GM12878 (cell line): ENCODE data around the gene DCDC2. TPM values are rescaled to one million over a fixed set of nuclear protein-coding genes. Genes with fewer than 3 reads are reported as not detected.

Experiments
- ATAC-seq: fragments of 200-7000 bp; cut with Tn5 transposase; 3 replicates; pipeline ENCODE4 v1.9.1; 2020; ENCODE audit warnings: mild to moderate bottlenecking, moderate library complexity
- BruUV-seq: library from RNA; stranded (reverse); fragments of 400-500 nt; replicated peaks from 2 replicates; lab custom pipeline; 2021; lab: Mats Ljungman, UMichigan
- CTCF ChIA-PET: fragments of 300-600 bp; sonication (Branson Sonifier 250); formaldehyde crosslinking; extraction: SDS; loops from one replicate; lab custom pipeline; 2021; ENCODE audit warnings: inconsistent platforms; lab: Yijun Ruan, JAX
- POLR2A ChIA-PET: fragments of 350-600 bp; formaldehyde crosslinking; extraction: SDS; loops from one replicate; lab custom pipeline; 2021; ENCODE audit warnings: inconsistent platforms; lab: Charles Lee
- RAD21 ChIA-PET: fragments of 300-600 bp; sonication (Branson Sonifier 250); formaldehyde crosslinking; loops from one replicate; lab custom pipeline; 2023; ENCODE audit warnings: antibody characterized with exemption; ENCODE audit not compliant: unreplicated experiment; lab: Charles Lee
- SMC1A ChIA-PET: fragments of 300-600 bp; sonication (Branson Sonifier 250); formaldehyde crosslinking; loops from one replicate; lab custom pipeline; 2023; ENCODE audit not compliant: unreplicated experiment, uncharacterized antibody; lab: Charles Lee
- DNase-seq: peaks from one replicate; pipeline ENCODE4 v3.0.0-alpha.2; 2011; ENCODE audit warnings: low read depth, low spot score
- FAIRE-seq: peaks from 3 replicates; lab custom pipeline; 2011; peaks lifted over from hg19 to GRCh38; lab: Jason Lieb, UNC
- H2AFZ ChIP-seq: 2 replicates; pipeline ENCODE4 v1.6.0; 2011; ENCODE audit warnings: low read depth, low read length, control low read depth; ENCODE audit not compliant: control insufficient read depth
- H3K27ac ChIP-seq: 2 replicates; pipeline ENCODE4 v1.5.1; 2011; ENCODE audit warnings: control low read depth; ENCODE audit not compliant: control insufficient read depth, insufficient read depth
- H3K27me3 ChIP-seq, 2 experiments: replicated peaks in 1 of 2; 2 replicates each; pipeline versions ENCODE4 v1.6.0 to v1.6.1; 2011; ENCODE audit warnings: low read length in 1 of 2; ENCODE audit not compliant: control insufficient read depth in 2 of 2, insufficient read depth in 2 of 2
- H3K36me3 ChIP-seq, 2 experiments: 2 replicates each; pipeline ENCODE4 v1.5.1; 2011; ENCODE audit warnings: low read length in 1 of 2; ENCODE audit not compliant: control insufficient read depth in 2 of 2, insufficient read depth in 2 of 2
- H3K4me1 ChIP-seq: 2 replicates; pipeline ENCODE4 v1.6.1; 2011; ENCODE audit warnings: mild to moderate bottlenecking, low read length, moderate library complexity, mixed read lengths; ENCODE audit not compliant: control insufficient read depth, insufficient read depth
- H3K4me2 ChIP-seq: 2 replicates; pipeline ENCODE4 v1.6.0; 2011; ENCODE audit warnings: control low read depth; ENCODE audit not compliant: control insufficient read depth, insufficient read depth
- H3K4me3 ChIP-seq: fragments of 200-600 bp; sonication (generic); 2 replicates; pipeline ENCODE4 v1.5.1; 2016
- H3K79me2 ChIP-seq: 2 replicates; pipeline ENCODE4 v1.6.0; 2011; ENCODE audit warnings: low read length; ENCODE audit not compliant: control insufficient read depth, insufficient read depth
- H3K9ac ChIP-seq: 2 replicates; pipeline ENCODE4 v1.8.0; 2011; ENCODE audit warnings: low read length, control low read depth, mixed read lengths; ENCODE audit not compliant: control insufficient read depth, insufficient read depth
- H3K9me3 ChIP-seq: replicated peaks from 3 replicates; pipeline ENCODE4 v1.5.1; 2011; ENCODE audit warnings: mild to moderate bottlenecking, low read length; ENCODE audit not compliant: control insufficient read depth, insufficient read depth
- H4K20me1 ChIP-seq: 2 replicates; pipeline ENCODE4 v1.6.0; 2011; ENCODE audit not compliant: control insufficient read depth, insufficient read depth
- CREM ChIP-seq: IDR thresholded peaks from 2 replicates; pipeline ENCODE4 v1.6.1; 2014; ENCODE audit warnings: antibody characterized with exemption, low read depth
- HDGF ChIP-seq: fragments of 450-650 bp; IDR thresholded peaks from 2 replicates; pipeline ENCODE4 v1.6.1; 2016; ENCODE audit warnings: antibody characterized with exemption
- NBN ChIP-seq: fragments of 450-650 bp; IDR thresholded peaks from 2 replicates; pipeline ENCODE4 v1.6.1; 2016
- NFYB ChIP-seq: IDR thresholded peaks from 2 replicates; pipeline ENCODE4 v1.6.1; 2011; ENCODE audit warnings: low read depth, mild to moderate bottlenecking, low read length, improper control_type of control experiment, moderate library complexity; ENCODE audit not compliant: insufficient read depth
- PRDM15 ChIP-seq: fragments of 450-650 bp; formaldehyde crosslinking; IDR thresholded peaks from 2 replicates; pipeline ENCODE4 v1.4.0; 2020; ENCODE audit warnings: mild to moderate bottlenecking, moderate library complexity
- RUNX3 ChIP-seq: IDR thresholded peaks from 2 replicates; pipeline ENCODE4 v1.6.1; 2012; ENCODE audit warnings: low read length, inconsistent platforms
- SMC3 ChIP-seq: IDR thresholded peaks from 2 replicates; pipeline ENCODE4 v1.6.1; 2011; ENCODE audit warnings: low read length, improper control_type of control experiment, borderline replicate concordance
- SUZ12 ChIP-seq: fragments of 200-600 bp; sonication (generic); IDR thresholded peaks from one replicate; pipeline ENCODE4 v1.6.1; 2018; ENCODE audit warnings: antibody characterized with exemption, mild to moderate bottlenecking; ENCODE audit not compliant: unreplicated experiment
- TAF1 ChIP-seq: IDR thresholded peaks from 2 replicates; pipeline ENCODE4 v1.6.1; 2011; ENCODE audit warnings: mild to moderate bottlenecking, low read depth, low read length, borderline replicate concordance
- TCF7 ChIP-seq: IDR thresholded peaks from 2 replicates; pipeline ENCODE4 v1.6.1; 2014; ENCODE audit warnings: antibody characterized with exemption, borderline replicate concordance
- ZBTB4 ChIP-seq: fragments of 450-650 bp; formaldehyde crosslinking; IDR thresholded peaks from 2 replicates; pipeline ENCODE4 v1.4.0; 2022; ENCODE audit warnings: mild to moderate bottlenecking, moderate library complexity
- ZNF274 ChIP-seq: IDR thresholded peaks from one replicate; pipeline ENCODE4 v1.8.0; 2011; ENCODE audit not compliant: insufficient read length, insufficient read depth
- ZZZ3 ChIP-seq: IDR thresholded peaks from 2 replicates; pipeline ENCODE4 v1.6.1; 2011; ENCODE audit warnings: low read depth; ENCODE audit not compliant: control insufficient read depth, insufficient read length
- WGBS: methylation state at CpG from one replicate; pipeline ENCODE4 v1.1.6; 2016; ENCODE audit warnings: low lambda C conversion rate; ENCODE audit not compliant: insufficient replicate concordance, insufficient coverage; ENCODE audit errors: missing lambda C conversion rate; 5-methylcytosine and 5-hydroxymethylcytosine counted together
- in situ Hi-C: fragments of 300-500 bp; cut with MboI; formaldehyde crosslinking; loops from 9 replicates; pipeline ENCODE4 v1.14.3; 2018; ENCODE audit warnings: mixed read lengths
- intact Hi-C: fragments of 100-400 bp; cut with micrococcal nuclease; formaldehyde crosslinking; loops from one replicate; pipeline ENCODE4 v1.14.2; 2022; ENCODE audit not compliant: unreplicated experiment
- polyA plus RNA-seq, 11 experiments: library from polyadenylated mRNA; depleted of rRNA in 4 of 11; unstranded in 6 of 11; stranded (reverse) in 5 of 11; fragments of >200 nt; fragmentation: Nextera tagmentation in 4 of 11; fragmentation: Illumina TruSeq in 1 of 11; extraction: Ambion mirVana in 4 of 11; extraction: Trizol in 1 of 11; gene quantifications; 1 replicate in 1 of 11; 2 replicates in 10 of 11; pipeline versions ENCODE4 v1.2.1 to v1.2.3, GENCODE V29; 2011 to 2016; ENCODE audit warnings: inconsistent platforms in 2 of 11, missing spikeins in 2 of 11, low read depth in 1 of 11
- total RNA-seq, 4 experiments: library from RNA; depleted of rRNA in 3 of 4; stranded (reverse); fragments of >200 nt in 3 of 4; fragmentation: Illumina TruSeq in 1 of 4; extraction: Trizol in 1 of 4; gene quantifications; 2 replicates each; pipeline versions ENCODE4 v1.2.1 to v1.2.3, GENCODE V29; 2013 to 2021

DCDC2 gene
- total and polyA plus RNA-seq, 10 of the 15 experiments (the other 5 are each of a cell fraction or from before 2014, with no cell fraction given), result under 0.01 to 0.03 TPM; not detected in 8

GRCh38 chr6:24214984-24215383, 142.9 kb downstream of the DCDC2 start:
- CTCF ChIA-PET, result no interaction called here

More at GRCh38 chr6:24214984-24215383, 142.9 kb downstream of the DCDC2 start:
- H3K27ac ChIP-seq, result no peak overlapping the region
- DNase-seq (no peak), ATAC-seq (no peak), FAIRE-seq (no peak)
- ChIA-PET SMC1A (no interaction called here), RAD21 (no interaction called here), POLR2A (no interaction called here)
- no TSS peak for BruUV-seq
- WGBS, result 35% methylated on average over 5 of the region's 5 CpGs
- in situ Hi-C loops (no loop called here), intact Hi-C loops (no loop called here)
- no peak overlapping the region for H3K9ac ChIP-seq
- H3K4me3 ChIP-seq, result no peak overlapping the region
- no peaks in the 10 kb centered on the region for H3K4me1 ChIP-seq
- H3K27me3 ChIP-seq, result peaks cover 0 to 1% of the 10 kb centered on the region in 2 experiments; a peak in 1 of 4 replicates
- H3K9me3 ChIP-seq, result no peaks in the 10 kb centered on the region
- H3K79me2 ChIP-seq, result no peaks in the 10 kb centered on the region
- no peak overlapping the region for H3K4me2 ChIP-seq
- H2AFZ ChIP-seq, result no peak overlapping the region
- H4K20me1 ChIP-seq, result no peaks in the 10 kb centered on the region
- TF ChIP-seq HDGF, result no peak
- TF ChIP-seq NFYB, result no peak
- no peak for TF ChIP-seq TCF7
- no peak for TF ChIP-seq SMC3
- no peak for TF ChIP-seq ZNF274
- no peak for TF ChIP-seq SUZ12
- no peak for TF ChIP-seq ZBTB4
- no peak for TF ChIP-seq RUNX3
- TF ChIP-seq NBN, result no peak
- no peak for TF ChIP-seq PRDM15
- no peak for TF ChIP-seq TAF1
- TF ChIP-seq ZZZ3, result no peak
- no peak for TF ChIP-seq CREM
- no peaks in the 10 kb centered on the region for H3K36me3 ChIP-seq
